Measurements from ENCODE around the gene ZP4. TPM values are rescaled to one million over a fixed set of nuclear protein-coding genes. Genes with fewer than 3 reads are reported as not detected.

ZP4 gene
- total RNA-seq, 1 experiment from 2014 or later = not detected

GRCh38 chr1:237864338-237865244, 26.1 kb downstream of the ZP4 start:
- Histone ChIP-seq H3K4me3 (ENCODE audit: low read length) (peak overlapping the region; percentile 50; the same call in 1 of the 2 replicates), H3K4me2 (ENCODE audit: low read length) (peak overlapping the region; percentile 77), H3K36me3 (ENCODE audit: low read depth, low read length) (no peaks in the 10 kb centered on the region), H3K4me1 (ENCODE audit: insufficient read depth, low read length) (0 out of 2 replicates have a peak, but pooled peaks cover 3% of the 10 kb centered on the region), H3F3A (ENCODE audit: low read length, unreplicated experiment) (no peaks in the 10 kb centered on the region), H3K9me3 (ENCODE audit: low read length) (no peaks in the 10 kb centered on the region), H2AFZ (ENCODE audit: low read length) (peak overlapping the region; percentile 73), H3K9me2 (replicated peaks; ENCODE audit: low read length) (no peaks in the 10 kb centered on the region), H4K20me1 (ENCODE audit: low read length) (no peaks in the 10 kb centered on the region), H3K27me3 (ENCODE audit: low read length) (no peaks in the 10 kb centered on the region), H3K27ac (ENCODE audit: low read length) (no peak overlapping the region), H3K9ac (ENCODE audit: low read length) (no peak overlapping the region), H3K79me2 (ENCODE audit: low read length) (no peaks in the 10 kb centered on the region)
- DNase-seq (peak; percentile 55), ATAC-seq (peak; percentile 89)
- intact Hi-C loops (cut with micrococcal nuclease) = loop anchor here (1.0 to 5.0 kb wide), 4 partner anchors 74 to 1088 kb away; no protein-coding TSS in a partner anchor
- no TSS peak for BruUV-seq (replicated peaks)
- ChIA-PET CTCF (interaction anchor here (0.6 kb wide), 1 partner anchor 366 kb away, joined by 4 read pairs; no protein-coding TSS in a partner anchor), POLR2A (ENCODE audit: unreplicated experiment) (interaction anchor here (0.6 kb wide), 1 partner anchor 233 kb away, joined by 4 read pairs; no protein-coding TSS in a partner anchor)
- TF ChIP-seq EZH2phosphoT487 (IDR thresholded peaks at IDR 0.05; ENCODE audit: borderline replicate concordance, low read length) (no peak), CTCF (conservative IDR thresholded peaks at IDR 0.05; ENCODE audit: low read depth, low read length) (peak; percentile 92), EZH2 (IDR thresholded peaks at IDR 0.05; ENCODE audit: low read length, unreplicated experiment) (no peak)

- ChIA-PET POLR2A (ENCODE audit: unreplicated experiment) (no interaction called here), CTCF (no interaction called here)
- Histone ChIP-seq H3K4me3 (ENCODE audit: low read length) (no peak overlapping the region), H4K20me1 (ENCODE audit: low read length) (no peaks in the 10 kb centered on the region), H3K9me3 (ENCODE audit: low read length) (no peaks in the 10 kb centered on the region), H3K27me3 (ENCODE audit: low read length) (no peaks in the 10 kb centered on the region), H3F3A (ENCODE audit: low read length, unreplicated experiment) (no peaks in the 10 kb centered on the region), H3K9me2 (replicated peaks; ENCODE audit: low read length) (no peaks in the 10 kb centered on the region), H2AFZ (ENCODE audit: low read length) (no peak overlapping the region), H3K27ac (ENCODE audit: low read length) (no peak overlapping the region), H3K36me3 (ENCODE audit: low read depth, low read length) (no peaks in the 10 kb centered on the region), H3K9ac (ENCODE audit: low read length) (no peak overlapping the region), H3K79me2 (ENCODE audit: low read length) (no peaks in the 10 kb centered on the region), H3K4me2 (ENCODE audit: low read length) (no peak overlapping the region), H3K4me1 (ENCODE audit: insufficient read depth, low read length) (0 out of 2 replicates have a peak, but pooled peaks cover 3% of the 10 kb centered on the region)
- no TSS peak for BruUV-seq (replicated peaks)
- ATAC-seq (no peak), DNase-seq (peak; percentile 14)
- TF ChIP-seq EZH2 (IDR thresholded peaks at IDR 0.05; ENCODE audit: low read length, unreplicated experiment) = no peak
- no peak for TF ChIP-seq EZH2phosphoT487 (IDR thresholded peaks at IDR 0.05; ENCODE audit: borderline replicate concordance, low read length)
- TF ChIP-seq CTCF (conservative IDR thresholded peaks at IDR 0.05; ENCODE audit: low read depth, low read length) = no peak
- intact Hi-C loops (cut with micrococcal nuclease) = loop anchor here (5.0 kb wide), 1 partner anchor 1089 kb away; no protein-coding TSS in a partner anchor
These were observed 27.5 kb downstream of the ZP4 start for GRCh38 chr1:237863234-237863633.
